ENCODE data around the gene ANKUB1. TPM values are rescaled to one million over a fixed set of nuclear protein-coding genes. Genes with fewer than 3 reads are reported as not detected.

Gene ANKUB1, protein sequence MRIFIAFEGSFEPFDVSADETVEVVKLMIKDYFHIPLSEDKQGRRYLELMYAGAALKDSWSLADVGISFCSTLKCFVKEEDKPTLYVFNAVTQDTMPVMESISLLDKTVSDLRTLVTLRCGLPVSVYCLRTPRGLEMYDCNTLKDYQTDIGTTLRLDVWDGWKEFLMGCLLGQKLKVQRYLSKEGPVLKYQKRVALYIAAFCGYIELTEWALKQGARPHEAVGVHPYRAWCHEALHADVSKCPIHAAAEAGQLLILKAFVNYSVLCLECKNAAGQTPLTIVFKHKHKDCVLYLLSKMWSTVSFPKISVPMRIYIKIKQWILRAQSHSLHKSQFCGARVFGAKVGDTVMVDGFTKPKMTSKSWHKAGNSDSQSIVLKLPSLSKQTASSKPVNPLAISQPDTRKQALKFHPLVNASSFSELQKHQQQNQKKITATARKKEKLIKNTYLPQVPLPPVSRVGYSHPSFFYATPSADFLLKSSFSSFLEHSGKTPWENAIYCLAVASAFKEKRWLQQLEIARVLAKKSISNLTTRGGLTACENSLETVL
- total RNA-seq (2022; extraction: Qiagen RNA extraction; ENCODE audit: low read depth): not detected in 5 replicates

GRCh38 chr3:149792452-149793270, at the start of gene ANKUB1:
Gene ANKUB1, minus strand, starts transcription at chr3:149792554. Its CDS starts 188 bp downstream, at chr3:149792366.

DNA sequence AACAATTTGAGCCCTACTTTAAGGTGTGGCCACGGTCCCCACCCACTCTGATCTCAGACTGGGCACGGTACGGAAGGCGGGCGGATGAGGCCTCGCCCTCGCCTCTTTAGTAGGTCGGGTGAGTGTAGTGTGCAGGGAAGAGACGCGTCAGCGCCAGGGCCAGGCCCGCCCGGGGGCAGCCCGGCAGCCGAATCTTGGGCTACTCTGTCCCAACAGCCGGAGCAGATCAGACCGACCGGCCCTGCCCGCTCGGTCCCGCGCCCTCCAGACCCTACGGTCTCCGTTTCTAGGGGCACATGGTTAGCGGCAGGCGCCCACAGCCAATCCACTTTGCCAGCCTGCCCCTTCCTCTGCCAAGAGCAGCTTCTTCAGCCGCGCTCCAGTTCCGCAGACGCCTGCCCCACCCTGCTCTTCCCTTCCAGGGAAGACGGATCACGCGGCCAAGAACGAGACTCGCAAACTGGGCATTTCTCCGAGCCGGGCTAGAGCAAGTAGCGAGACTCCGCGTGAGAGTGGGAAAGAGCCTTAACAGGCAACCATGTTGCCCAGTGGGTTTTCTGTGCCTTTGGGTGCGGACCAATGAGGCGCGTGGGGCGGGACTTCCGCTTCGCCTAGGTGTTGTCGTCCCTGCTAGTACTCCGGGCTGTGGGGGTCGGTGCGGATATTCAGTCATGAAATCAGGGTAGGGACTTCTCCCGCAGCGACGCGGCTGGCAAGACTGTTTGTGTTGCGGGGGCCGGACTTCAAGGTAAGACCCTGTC, 20.4 kb upstream of the ANKUB1 start, which contains the start of gene RNF13:
Gene RNF13 (plus strand): TSS at position 610 of the 761 bp plus-strand sequence. CDS start 32,812 bp downstream, outside the sequence.

DNA sequence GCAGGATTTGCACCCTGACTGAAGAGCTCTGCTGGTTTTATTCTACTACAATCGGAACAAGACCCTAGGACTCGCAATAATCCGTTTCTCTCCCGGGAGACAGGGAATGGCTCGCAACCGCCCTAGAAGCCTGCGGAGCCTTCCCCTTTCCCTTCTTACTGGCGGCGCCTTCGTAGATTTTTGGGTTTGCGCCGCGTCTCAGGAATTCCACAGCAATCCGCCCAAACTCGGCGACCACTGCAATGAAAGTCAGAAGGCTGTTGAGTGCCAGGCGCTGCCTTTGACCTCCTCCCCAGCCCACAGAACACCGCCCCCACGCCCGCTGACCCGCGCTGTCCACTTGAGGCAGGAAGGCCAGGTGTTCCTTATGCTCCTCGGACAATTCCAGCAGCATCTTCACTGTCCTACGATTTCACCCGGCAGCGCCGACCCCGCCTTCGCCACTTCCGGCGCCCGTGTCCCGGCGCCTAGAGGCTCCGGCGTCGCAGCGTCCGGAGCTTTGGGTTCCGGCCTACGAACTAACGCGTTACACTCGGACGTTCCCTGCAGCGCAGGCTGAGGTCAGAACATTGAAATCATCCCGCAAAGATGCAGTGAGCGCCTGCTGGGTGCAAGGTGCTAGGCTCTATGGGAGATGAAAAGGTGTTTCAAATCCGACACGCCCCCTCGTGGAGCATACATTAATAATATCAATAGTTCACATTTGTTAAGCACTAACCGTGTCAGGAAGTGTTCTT, 40.1 kb downstream of the ANKUB1 start, which contains the start of gene COMMD2:
Gene COMMD2 (minus strand): TSS at position 439 of the 737 bp plus-strand sequence. CDS start 45 bp downstream, at position 394.

Other genes with a start within 250 kb of the ANKUB1 start
- gene WWTR1, start 134.5 kb downstream of the ANKUB1 start, total RNA-seq (2022; extraction: Qiagen RNA extraction; ENCODE audit: low read depth): 115 to 148 TPM (median 145 TPM) in 5 replicates
- gene COMMD2, start 40.1 kb downstream of the ANKUB1 start, total RNA-seq (2022; extraction: Qiagen RNA extraction; ENCODE audit: low read depth): 27.7 to 34.3 TPM (median 32.7 TPM) in 5 replicates
- gene RNF13, start 20.7 kb upstream of the ANKUB1 start, total RNA-seq (2022; extraction: Qiagen RNA extraction; ENCODE audit: low read depth): 33.2 to 60.6 TPM (median 37.2 TPM) in 5 replicates
- 129 to 186 TPM (median 155 TPM) in 5 replicates for gene PFN2, start 178.3 kb upstream of the ANKUB1 start, total RNA-seq (2022; extraction: Qiagen RNA extraction; ENCODE audit: low read depth)